ENCODE measurements around the gene SDS. TPM values are rescaled to one million over a fixed set of nuclear protein-coding genes. Genes with fewer than 3 reads are reported as not detected.

The SDS gene
- total RNA-seq, 1 experiment from 2014 or later, result 0.26 TPM

GRCh38 chr12:113435367-113435766, 31.7 kb upstream of the SDS start:
- CTCF ChIA-PET, result no interaction called here
- no peaks in the 10 kb centered on the region for H3K9me3 Mint-ChIP-seq (ENCODE audit: low read depth, unreplicated experiment)
- no peak for DNase-seq
- intact Hi-C loops (cut with micrococcal nuclease; ENCODE audit: unreplicated experiment), result no loop called here
- peaks cover 6% of the 10 kb centered on the region for H3K27me3 Mint-ChIP-seq (ENCODE audit: unreplicated experiment)
- BruUV-seq (replicated peaks), result no TSS peak
- no peaks in the 10 kb centered on the region for H3K4me1 Mint-ChIP-seq (ENCODE audit: low read depth, unreplicated experiment)
- H3K27ac Mint-ChIP-seq (ENCODE audit: unreplicated experiment), result no peak overlapping the region
- no peaks in the 10 kb centered on the region for H3K36me3 Mint-ChIP-seq (ENCODE audit: insufficient read depth, unreplicated experiment)
- no peak overlapping the region for H3K4me3 Mint-ChIP-seq (ENCODE audit: low read depth, unreplicated experiment)
- no peak for TF ChIP-seq CTCF (IDR thresholded peaks at IDR 0.05; ENCODE audit: unreplicated experiment)

DNA sequence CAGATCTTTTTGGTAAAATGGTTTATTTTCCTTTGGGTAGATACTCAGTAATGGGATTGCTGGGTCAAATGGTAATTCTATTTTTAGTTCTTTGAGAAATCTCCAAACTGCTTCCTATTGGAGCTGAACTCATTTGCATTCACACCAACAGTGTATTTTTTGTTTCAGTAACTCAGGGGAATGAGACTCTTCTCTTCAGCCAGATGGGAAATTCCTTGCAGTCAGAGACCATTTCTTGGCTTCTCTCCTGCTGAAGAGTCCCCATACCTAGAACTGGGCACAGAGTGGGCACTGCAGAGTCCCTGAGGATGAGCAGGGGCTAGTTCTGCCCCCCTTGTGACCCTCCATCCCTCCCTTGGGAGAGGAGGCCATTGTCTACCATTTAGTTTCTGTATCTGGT, 29.3 kb upstream of the SDS start:
- no peaks in the 10 kb centered on the region for H3K4me1 Mint-ChIP-seq (ENCODE audit: low read depth, unreplicated experiment)
- no peaks in the 10 kb centered on the region for H3K36me3 Mint-ChIP-seq (ENCODE audit: insufficient read depth, unreplicated experiment)
- no peak overlapping the region for H3K4me3 Mint-ChIP-seq (ENCODE audit: low read depth, unreplicated experiment)
- intact Hi-C loops (cut with micrococcal nuclease; ENCODE audit: unreplicated experiment), result no loop called here
- CTCF ChIA-PET, result no interaction called here
- no peak for TF ChIP-seq CTCF (IDR thresholded peaks at IDR 0.05; ENCODE audit: unreplicated experiment)
- no TSS peak for BruUV-seq (replicated peaks)
- peaks cover 17% of the 10 kb centered on the region for H3K27me3 Mint-ChIP-seq (ENCODE audit: unreplicated experiment)
- H3K27ac Mint-ChIP-seq (ENCODE audit: unreplicated experiment), result no peak overlapping the region
- DNase-seq, result no peak
- peaks cover 4% of the 10 kb centered on the region for H3K9me3 Mint-ChIP-seq (ENCODE audit: low read depth, unreplicated experiment)

- CTCF ChIA-PET, result interaction anchor here (0.7 kb wide), 1 partner anchor 119 kb away, joined by 3 read pairs; no protein-coding TSS in a partner anchor
- no peaks in the 10 kb centered on the region for H3K4me1 Mint-ChIP-seq (ENCODE audit: low read depth, unreplicated experiment)
- BruUV-seq (replicated peaks), result no TSS peak
- intact Hi-C loops (cut with micrococcal nuclease; ENCODE audit: unreplicated experiment), result no loop called here
- peaks cover 5% of the 10 kb centered on the region for H3K36me3 Mint-ChIP-seq (ENCODE audit: insufficient read depth, unreplicated experiment)
- no peak for DNase-seq
- H3K27ac Mint-ChIP-seq (ENCODE audit: unreplicated experiment), result no peak overlapping the region
- peaks cover 17% of the 10 kb centered on the region for H3K27me3 Mint-ChIP-seq (ENCODE audit: unreplicated experiment)
- H3K4me3 Mint-ChIP-seq (ENCODE audit: low read depth, unreplicated experiment), result no peak overlapping the region
- peaks cover 4% of the 10 kb centered on the region for H3K9me3 Mint-ChIP-seq (ENCODE audit: low read depth, unreplicated experiment)
- TF ChIP-seq CTCF (IDR thresholded peaks at IDR 0.05; ENCODE audit: unreplicated experiment), result no peak
Measured at GRCh38 chr12:113428482-113428881, 24.8 kb upstream of the SDS start.

DNA sequence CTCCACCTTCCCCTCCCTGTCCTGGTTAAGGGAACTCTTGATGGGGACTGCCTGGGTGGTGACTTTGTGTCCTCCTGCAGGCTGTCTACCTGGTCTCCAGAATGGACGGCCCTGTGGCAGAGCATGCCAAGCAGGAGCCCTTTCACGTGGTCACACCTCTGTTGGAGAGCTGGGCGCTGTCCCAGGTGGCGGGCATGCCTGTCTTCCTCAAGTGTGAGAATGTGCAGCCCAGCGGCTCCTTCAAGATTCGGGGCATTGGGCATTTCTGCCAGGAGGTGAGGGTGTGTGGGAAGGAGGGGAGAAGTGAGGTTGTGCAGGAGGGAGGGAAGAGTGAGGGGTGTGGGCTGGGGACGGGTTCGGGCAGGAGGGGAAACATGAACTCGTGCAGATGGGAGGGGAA, 24.2 kb upstream of the SDS start:
- no peak overlapping the region for H3K4me3 Mint-ChIP-seq (ENCODE audit: low read depth, unreplicated experiment)
- H3K4me1 Mint-ChIP-seq (ENCODE audit: low read depth, unreplicated experiment), result no peaks in the 10 kb centered on the region
- intact Hi-C loops (cut with micrococcal nuclease; ENCODE audit: unreplicated experiment), result no loop called here
- TF ChIP-seq CTCF (IDR thresholded peaks at IDR 0.05; ENCODE audit: unreplicated experiment), result no peak
- no TSS peak for BruUV-seq (replicated peaks)
- no peak for DNase-seq
- CTCF ChIA-PET, result no interaction called here
- peaks cover 7% of the 10 kb centered on the region for H3K36me3 Mint-ChIP-seq (ENCODE audit: insufficient read depth, unreplicated experiment)
- peaks cover 17% of the 10 kb centered on the region for H3K27me3 Mint-ChIP-seq (ENCODE audit: unreplicated experiment)
- H3K27ac Mint-ChIP-seq (ENCODE audit: unreplicated experiment), result no peak overlapping the region
- H3K9me3 Mint-ChIP-seq (ENCODE audit: low read depth, unreplicated experiment), result peaks cover 4% of the 10 kb centered on the region

Data from Calu3 (cell line).